ENCODE results near the gene C1QTNF3.

The C1QTNF3 gene

GRCh38 chr5:34022121-34022705 lies 20.8 kb downstream of the C1QTNF3 start:
- 0% methylated on average over 1 of the region's 2 CpGs for WGBS (ENCODE audit: insufficient coverage)
- no peak overlapping the region for H3K4me3 ChIP-seq (ENCODE audit: control insufficient read depth in 1 of 7, extremely low read depth in 1 of 7, insufficient read depth in 4 of 7, low read depth in 2 of 7, low read length in 6 of 7)
- H3K9me3 ChIP-seq (ENCODE audit: control extremely low read depth in 1 of 5, control insufficient read depth in 4 of 5, insufficient read depth in 2 of 5, low read depth in 1 of 5, low read length in 4 of 5) = no peaks in the 10 kb centered on the region
- CTCF ChIA-PET = interaction anchor here (2.0 to 2.4 kb wide), 2 partner anchors 10 to 26 kb away, joined by 5 to 9 read pairs; no protein-coding TSS in a partner anchor
- no peaks in the 10 kb centered on the region for H3K27me3 ChIP-seq (replicated peaks in 2 of 5; ENCODE audit: control insufficient read depth in 4 of 5, insufficient read depth in 5 of 5, low read length in 4 of 5)
- peaks cover 3 to 19% (median 6%) of the 10 kb centered on the region in 4 experiments for H3K4me1 ChIP-seq (ENCODE audit: control extremely low read depth in 1 of 4, control insufficient read depth in 4 of 4, insufficient read depth in 4 of 4, low read length in 3 of 4)
- H3K36me3 ChIP-seq (ENCODE audit: control insufficient read depth in 4 of 4, insufficient read depth in 4 of 4, low read length in 3 of 4) = peaks cover 24 to 56% (median 27%) of the 10 kb centered on the region in 4 experiments
- POLR2A ChIA-PET = no interaction called here
- H3K27ac ChIP-seq (ENCODE audit: insufficient read depth in 1 of 2, low read depth in 1 of 2, low read length in 2 of 2, poor library complexity in 1 of 2, severe bottlenecking in 2 of 2) = peak overlapping the region in 1 of 2 experiments; percentile 7
- peak in 2 of 3 donors; percentile 3 to 15 for DNase-seq

GRCh38 chr5:34021334-34021733 lies 21.7 kb downstream of the C1QTNF3 start:
- CTCF ChIA-PET = interaction anchor here (2.0 to 2.4 kb wide), 2 partner anchors 9 to 25 kb away, joined by 5 to 9 read pairs; no protein-coding TSS in a partner anchor
- WGBS (ENCODE audit: insufficient coverage) = 86% methylated on average over 1 of the region's 2 CpGs
- Histone ChIP-seq H3K27ac (ENCODE audit: insufficient read depth in 1 of 2, low read depth in 1 of 2, low read length in 2 of 2, poor library complexity in 1 of 2, severe bottlenecking in 2 of 2) (no peak overlapping the region), H3K4me1 (ENCODE audit: control extremely low read depth in 1 of 4, control insufficient read depth in 4 of 4, insufficient read depth in 4 of 4, low read length in 3 of 4) (peaks cover 3 to 19% (median 6%) of the 10 kb centered on the region in 4 experiments), H3K27me3 (replicated peaks in 2 of 5; ENCODE audit: control insufficient read depth in 4 of 5, insufficient read depth in 5 of 5, low read length in 4 of 5) (no peaks in the 10 kb centered on the region), H3K36me3 (ENCODE audit: control insufficient read depth in 4 of 4, insufficient read depth in 4 of 4, low read length in 3 of 4) (peaks cover 24 to 53% (median 26%) of the 10 kb centered on the region in 4 experiments), H3K9me3 (ENCODE audit: control extremely low read depth in 1 of 5, control insufficient read depth in 4 of 5, insufficient read depth in 2 of 5, low read depth in 1 of 5, low read length in 4 of 5) (no peaks in the 10 kb centered on the region), H3K4me3 (ENCODE audit: control insufficient read depth in 1 of 7, extremely low read depth in 1 of 7, insufficient read depth in 4 of 7, low read depth in 2 of 7, low read length in 6 of 7) (no peak overlapping the region)
- POLR2A ChIA-PET = no interaction called here
- DNase-seq = no peak

GRCh38 chr5:34020726-34021125 lies 22.3 kb downstream of the C1QTNF3 start:
- Histone ChIP-seq H3K9me3 (ENCODE audit: control extremely low read depth in 1 of 5, control insufficient read depth in 4 of 5, insufficient read depth in 2 of 5, low read depth in 1 of 5, low read length in 4 of 5) (no peaks in the 10 kb centered on the region), H3K27ac (ENCODE audit: insufficient read depth in 1 of 2, low read depth in 1 of 2, low read length in 2 of 2, poor library complexity in 1 of 2, severe bottlenecking in 2 of 2) (no peak overlapping the region), H3K27me3 (replicated peaks in 2 of 5; ENCODE audit: control insufficient read depth in 4 of 5, insufficient read depth in 5 of 5, low read length in 4 of 5) (no peaks in the 10 kb centered on the region), H3K4me1 (ENCODE audit: control extremely low read depth in 1 of 4, control insufficient read depth in 4 of 4, insufficient read depth in 4 of 4, low read length in 3 of 4) (peaks cover 3 to 19% (median 6%) of the 10 kb centered on the region in 4 experiments), H3K36me3 (ENCODE audit: control insufficient read depth in 4 of 4, insufficient read depth in 4 of 4, low read length in 3 of 4) (peaks cover 20 to 54% (median 26%) of the 10 kb centered on the region in 4 experiments), H3K4me3 (ENCODE audit: control insufficient read depth in 1 of 7, extremely low read depth in 1 of 7, insufficient read depth in 4 of 7, low read depth in 2 of 7, low read length in 6 of 7) (no peak overlapping the region)
- WGBS (ENCODE audit: insufficient coverage) = 100% methylated on average over 1 of the region's 1 CpG
- CTCF ChIA-PET = interaction anchor here (0.8 to 1.3 kb wide), 3 partner anchors 9 to 23 kb away, joined by 3 to 8 read pairs (median 4); no protein-coding TSS in a partner anchor
- POLR2A ChIA-PET = no interaction called here
- no peak for DNase-seq

GRCh38 chr5:34017254-34017653 lies 25.8 kb downstream of the C1QTNF3 start:
- Histone ChIP-seq H3K9me3 (ENCODE audit: control extremely low read depth in 1 of 5, control insufficient read depth in 4 of 5, insufficient read depth in 2 of 5, low read depth in 1 of 5, low read length in 4 of 5) (no peaks in the 10 kb centered on the region), H3K36me3 (ENCODE audit: control insufficient read depth in 4 of 4, insufficient read depth in 4 of 4, low read length in 3 of 4) (peaks cover 15 to 34% (median 16%) of the 10 kb centered on the region in 4 experiments), H3K4me3 (ENCODE audit: control insufficient read depth in 1 of 7, extremely low read depth in 1 of 7, insufficient read depth in 4 of 7, low read depth in 2 of 7, low read length in 6 of 7) (no peak overlapping the region), H3K27ac (ENCODE audit: insufficient read depth in 1 of 2, low read depth in 1 of 2, low read length in 2 of 2, poor library complexity in 1 of 2, severe bottlenecking in 2 of 2) (no peak overlapping the region), H3K4me1 (ENCODE audit: control extremely low read depth in 1 of 4, control insufficient read depth in 4 of 4, insufficient read depth in 4 of 4, low read length in 3 of 4) (peaks cover 1 to 12% (median 4%) of the 10 kb centered on the region in 4 experiments), H3K27me3 (replicated peaks in 2 of 5; ENCODE audit: control insufficient read depth in 4 of 5, insufficient read depth in 5 of 5, low read length in 4 of 5) (no peaks in the 10 kb centered on the region)
- CTCF ChIA-PET = interaction anchor here (0.9 kb wide), 1 partner anchor 19 kb away, joined by 3 read pairs; no protein-coding TSS in a partner anchor
- 100% methylated on average over 2 of the region's 2 CpGs for WGBS (ENCODE audit: insufficient coverage)
- POLR2A ChIA-PET = no interaction called here
- DNase-seq = no peak

GRCh38 chr5:34016750-34017149 lies 26.3 kb downstream of the C1QTNF3 start:
- 95% methylated on average over 2 of the region's 2 CpGs for WGBS (ENCODE audit: insufficient coverage)
- ChIA-PET CTCF (interaction anchor here (0.9 kb wide), 1 partner anchor 19 kb away, joined by 3 read pairs; no protein-coding TSS in a partner anchor), POLR2A (no interaction called here)
- peaks cover 0 to 6% (median under 1%) of the 10 kb centered on the region in 4 experiments for H3K4me1 ChIP-seq (ENCODE audit: control extremely low read depth in 1 of 4, control insufficient read depth in 4 of 4, insufficient read depth in 4 of 4, low read length in 3 of 4)
- H3K9me3 ChIP-seq (ENCODE audit: control extremely low read depth in 1 of 5, control insufficient read depth in 4 of 5, insufficient read depth in 2 of 5, low read depth in 1 of 5, low read length in 4 of 5) = no peaks in the 10 kb centered on the region
- no peaks in the 10 kb centered on the region for H3K27me3 ChIP-seq (replicated peaks in 2 of 5; ENCODE audit: control insufficient read depth in 4 of 5, insufficient read depth in 5 of 5, low read length in 4 of 5)
- H3K27ac ChIP-seq (ENCODE audit: insufficient read depth in 1 of 2, low read depth in 1 of 2, low read length in 2 of 2, poor library complexity in 1 of 2, severe bottlenecking in 2 of 2) = no peak overlapping the region
- peaks cover 15 to 34% (median 16%) of the 10 kb centered on the region in 4 experiments for H3K36me3 ChIP-seq (ENCODE audit: control insufficient read depth in 4 of 4, insufficient read depth in 4 of 4, low read length in 3 of 4)
- no peak for DNase-seq
- H3K4me3 ChIP-seq (ENCODE audit: control insufficient read depth in 1 of 7, extremely low read depth in 1 of 7, insufficient read depth in 4 of 7, low read depth in 2 of 7, low read length in 6 of 7) = no peak overlapping the region

- ChIA-PET CTCF (no interaction called here), POLR2A (no interaction called here)
These were observed 26.8 kb downstream of the C1QTNF3 start for GRCh38 chr5:34016222-34016621.

GRCh38 chr5:34015120-34015822 lies 27.7 kb downstream of the C1QTNF3 start:
- H3K4me1 ChIP-seq (ENCODE audit: control extremely low read depth in 1 of 4, control insufficient read depth in 4 of 4, insufficient read depth in 4 of 4, low read length in 3 of 4) = no peaks in the 10 kb centered on the region
- H3K27me3 ChIP-seq (replicated peaks in 2 of 5; ENCODE audit: control insufficient read depth in 4 of 5, insufficient read depth in 5 of 5, low read length in 4 of 5) = no peaks in the 10 kb centered on the region
- no peaks in the 10 kb centered on the region for H3K9me3 ChIP-seq (ENCODE audit: control extremely low read depth in 1 of 5, control insufficient read depth in 4 of 5, insufficient read depth in 2 of 5, low read depth in 1 of 5, low read length in 4 of 5)
- peaks cover 7 to 25% (median 12%) of the 10 kb centered on the region in 4 experiments for H3K36me3 ChIP-seq (ENCODE audit: control insufficient read depth in 4 of 4, insufficient read depth in 4 of 4, low read length in 3 of 4)
- ChIA-PET CTCF (interaction anchor here (1.2 kb wide), 1 partner anchor 46 kb away, joined by 3 read pairs; no protein-coding TSS in a partner anchor), POLR2A (no interaction called here)
- WGBS (ENCODE audit: insufficient coverage) = 100% methylated on average over 1 of the region's 4 CpGs
- no peak for DNase-seq
- no peak overlapping the region for H3K4me3 ChIP-seq (ENCODE audit: control insufficient read depth in 1 of 7, extremely low read depth in 1 of 7, insufficient read depth in 4 of 7, low read depth in 2 of 7, low read length in 6 of 7)
- no peak overlapping the region for H3K27ac ChIP-seq (ENCODE audit: insufficient read depth in 1 of 2, low read depth in 1 of 2, low read length in 2 of 2, poor library complexity in 1 of 2, severe bottlenecking in 2 of 2)

More at GRCh38 chr5:34016222-34016621, 26.8 kb downstream of the C1QTNF3 start:
- peaks cover 15 to 32% (median 16%) of the 10 kb centered on the region in 4 experiments for H3K36me3 ChIP-seq (ENCODE audit: control insufficient read depth in 4 of 4, insufficient read depth in 4 of 4, low read length in 3 of 4)
- no peak for DNase-seq
- H3K4me1 ChIP-seq (ENCODE audit: control extremely low read depth in 1 of 4, control insufficient read depth in 4 of 4, insufficient read depth in 4 of 4, low read length in 3 of 4) = peaks cover 0 to 2% (median 0%) of the 10 kb centered on the region in 4 experiments
- H3K27me3 ChIP-seq (replicated peaks in 2 of 5; ENCODE audit: control insufficient read depth in 4 of 5, insufficient read depth in 5 of 5, low read length in 4 of 5) = no peaks in the 10 kb centered on the region
- H3K27ac ChIP-seq (ENCODE audit: insufficient read depth in 1 of 2, low read depth in 1 of 2, low read length in 2 of 2, poor library complexity in 1 of 2, severe bottlenecking in 2 of 2) = no peak overlapping the region
- 83% methylated on average over 4 of the region's 5 CpGs for WGBS (ENCODE audit: insufficient coverage)
- H3K4me3 ChIP-seq (ENCODE audit: control insufficient read depth in 1 of 7, extremely low read depth in 1 of 7, insufficient read depth in 4 of 7, low read depth in 2 of 7, low read length in 6 of 7) = no peak overlapping the region
- no peaks in the 10 kb centered on the region for H3K9me3 ChIP-seq (ENCODE audit: control extremely low read depth in 1 of 5, control insufficient read depth in 4 of 5, insufficient read depth in 2 of 5, low read depth in 1 of 5, low read length in 4 of 5)

Data from common myeloid progenitor, CD34-positive (primary cell).